Subcutaneous adipose tissue (tissue), 4 donors: Measurements from ENCODE around the gene KRT10. TPM values are rescaled to one million over a fixed set of nuclear protein-coding genes. Genes with fewer than 3 reads are reported as not detected.

ENCODE experiments used
- CTCF ChIP-seq: fragments of 450-650 bp; IDR thresholded peaks from one replicate; pipeline ENCODE4 v1.5.1; 2016; ENCODE audit warnings: low read depth, mild to moderate bottlenecking, control low read depth, antibody characterized with exemption, moderate library complexity
- total RNA-seq, 4 donors: library from RNA; depleted of rRNA; stranded (reverse); fragments of >200 nt; gene quantifications; one replicate each; pipeline ENCODE4 v1.1.0, GENCODE V29; 2016

Gene KRT10
- total RNA-seq: 10 to 100 TPM in 1 of 4 donors, 1 to 10 TPM in 3; 4.8 to 14.0 (median 7.4) TPM

DNA sequence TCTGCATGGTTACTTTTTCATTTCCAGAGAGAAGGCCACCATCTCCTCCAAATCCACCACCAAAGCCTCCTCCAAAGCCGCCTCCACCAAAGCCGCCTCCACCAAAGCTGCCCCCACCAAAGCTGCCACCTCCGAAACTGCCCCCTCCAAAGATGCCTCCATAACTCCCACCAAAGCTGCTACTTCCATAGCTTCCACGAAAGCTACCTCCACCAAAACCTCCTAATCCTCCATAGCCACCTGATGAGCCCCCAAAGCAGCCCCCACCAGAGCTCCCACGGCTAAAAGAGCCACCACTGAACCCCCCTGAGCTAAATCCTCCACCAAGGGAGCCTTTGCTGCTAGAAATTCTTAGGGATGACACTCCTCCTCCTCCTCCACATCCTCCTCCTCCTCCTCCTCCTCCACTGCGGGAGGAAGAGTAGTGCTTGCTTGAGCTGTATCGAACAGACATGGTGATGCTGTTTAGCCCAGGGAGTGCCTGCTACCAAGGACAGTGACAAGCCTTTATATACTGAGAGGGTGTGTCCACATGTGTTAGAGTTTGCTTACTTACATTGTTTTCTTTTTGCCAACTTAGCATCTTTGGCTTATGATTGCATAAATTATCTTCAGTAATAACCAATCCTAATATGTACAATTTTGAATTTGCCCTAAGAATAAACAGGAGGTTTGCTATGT lies at the start of gene KRT10:
KRT10 (minus strand) TSS at position 483 of the 681 bp plus-strand sequence; CDS start at position 454, 29 bp downstream.
- TF ChIP-seq CTCF: no peak

DNA sequence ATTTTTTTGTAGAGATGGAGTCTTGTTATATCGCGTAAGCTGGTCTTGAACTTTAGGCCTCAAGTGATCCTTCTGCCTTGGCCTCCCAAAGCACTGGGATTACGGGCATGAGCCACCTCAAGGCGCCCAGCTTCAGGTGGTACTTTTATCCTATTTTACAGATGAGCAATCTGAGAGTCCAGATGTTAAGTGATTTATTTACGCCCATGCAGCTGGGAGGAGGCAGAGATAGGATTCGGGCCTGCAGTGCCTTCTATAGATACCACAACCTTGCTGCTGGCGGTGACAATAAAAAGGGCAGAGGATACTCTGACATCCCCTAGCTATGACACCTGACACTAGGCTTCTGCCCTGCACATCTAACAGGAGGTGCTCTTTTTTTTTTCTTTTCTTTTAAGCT lies 48.9 kb upstream of the KRT10 start:
- no peak for TF ChIP-seq CTCF

GRCh38 chr17:40870136-40870535 lies 47.7 kb upstream of the KRT10 start:
- no peak for TF ChIP-seq CTCF

- TF ChIP-seq CTCF: no peak
These were observed 44.4 kb upstream of the KRT10 start, which contains the start of gene KRT12 for GRCh38 chr17:40866838-40867237. KRT12 (minus strand) TSS chr17:40867223; CDS start chr17:40867186, 37 bp downstream.

DNA sequence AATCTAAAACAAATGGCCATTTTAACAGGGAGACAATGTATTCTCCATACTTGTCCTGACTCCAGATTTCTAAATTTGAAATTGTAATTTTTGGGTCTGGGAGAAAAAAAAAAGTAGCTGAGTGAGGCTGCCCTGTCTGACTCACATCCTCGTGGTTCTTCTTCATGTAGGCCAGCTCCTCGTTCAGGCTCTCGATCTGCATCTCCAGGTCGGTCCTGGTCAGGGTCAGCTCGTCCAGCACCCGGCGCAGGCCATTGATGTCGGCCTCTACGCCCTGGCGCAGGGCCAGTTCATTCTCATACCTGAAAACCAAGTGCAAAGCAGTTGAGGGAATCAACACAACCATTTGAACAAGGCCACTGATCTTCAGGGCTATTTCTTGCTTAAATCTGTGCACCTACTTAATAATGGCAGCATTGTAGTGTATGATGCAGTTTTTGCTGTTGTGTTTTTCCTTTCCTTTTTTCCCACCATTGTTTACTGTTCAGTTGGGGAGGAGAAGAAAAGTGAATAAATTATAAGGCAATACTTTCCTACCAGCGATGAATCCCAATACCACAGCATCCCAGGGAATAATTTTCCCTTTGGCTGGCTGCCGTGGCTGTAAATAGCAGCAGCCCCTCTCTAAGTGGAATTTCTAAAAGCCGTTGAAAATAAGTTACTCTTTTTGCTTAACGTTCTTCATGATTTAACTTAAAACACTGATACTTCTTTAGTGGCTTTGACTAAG lies 42.4 kb upstream of the KRT10 start:
- TF ChIP-seq CTCF: no peak

- no peak for TF ChIP-seq CTCF
These were observed 40.7 kb upstream of the KRT10 start for GRCh38 chr17:40862985-40863733.

DNA sequence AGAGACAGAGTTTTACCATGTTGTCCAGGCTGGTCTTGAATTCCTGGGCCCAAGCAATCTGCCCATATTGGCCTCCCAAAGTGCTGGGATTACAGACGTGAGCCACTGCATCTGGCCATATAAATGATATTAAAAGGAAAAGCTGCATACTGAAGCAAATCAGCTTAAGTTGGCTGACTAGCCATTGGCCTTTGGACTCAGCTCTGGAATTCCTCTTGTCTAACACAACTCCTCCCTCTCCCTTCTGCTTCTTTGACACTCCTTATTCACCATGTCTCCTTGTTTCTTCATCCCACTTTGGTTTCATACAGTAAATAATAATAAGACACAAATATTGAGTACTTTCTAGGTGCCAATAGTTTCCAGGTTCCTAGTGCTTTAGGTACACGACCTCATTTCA lies 37.1 kb upstream of the KRT10 start:
- TF ChIP-seq CTCF: no peak
